ENCODE data around the gene CLPTM1L.

GRCh38 chr5:1300581-1301083 is 44.3 kb downstream of the CLPTM1L start:
- TF ChIP-seq POLR2AphosphoS5 (IDR thresholded peaks at IDR 0.05; ENCODE audit: borderline replicate concordance, low read depth, low read length): no peak
- TF ChIP-seq EZH2 (IDR thresholded peaks at IDR 0.05): no peak
